ENCODE measurements around the gene ZNF500. TPM values are rescaled to one million over a fixed set of nuclear protein-coding genes. Genes with fewer than 3 reads are reported as not detected.
A peak's percentile ranks its signal among the peaks of the same experiment; 100 is the strongest.

ZNF500 gene
- 10 to 100 TPM in 3 of 8 experiments, 1 to 10 TPM in 5; 7.9 to 17.5 (median 9.0) TPM for total RNA-seq

DNA sequence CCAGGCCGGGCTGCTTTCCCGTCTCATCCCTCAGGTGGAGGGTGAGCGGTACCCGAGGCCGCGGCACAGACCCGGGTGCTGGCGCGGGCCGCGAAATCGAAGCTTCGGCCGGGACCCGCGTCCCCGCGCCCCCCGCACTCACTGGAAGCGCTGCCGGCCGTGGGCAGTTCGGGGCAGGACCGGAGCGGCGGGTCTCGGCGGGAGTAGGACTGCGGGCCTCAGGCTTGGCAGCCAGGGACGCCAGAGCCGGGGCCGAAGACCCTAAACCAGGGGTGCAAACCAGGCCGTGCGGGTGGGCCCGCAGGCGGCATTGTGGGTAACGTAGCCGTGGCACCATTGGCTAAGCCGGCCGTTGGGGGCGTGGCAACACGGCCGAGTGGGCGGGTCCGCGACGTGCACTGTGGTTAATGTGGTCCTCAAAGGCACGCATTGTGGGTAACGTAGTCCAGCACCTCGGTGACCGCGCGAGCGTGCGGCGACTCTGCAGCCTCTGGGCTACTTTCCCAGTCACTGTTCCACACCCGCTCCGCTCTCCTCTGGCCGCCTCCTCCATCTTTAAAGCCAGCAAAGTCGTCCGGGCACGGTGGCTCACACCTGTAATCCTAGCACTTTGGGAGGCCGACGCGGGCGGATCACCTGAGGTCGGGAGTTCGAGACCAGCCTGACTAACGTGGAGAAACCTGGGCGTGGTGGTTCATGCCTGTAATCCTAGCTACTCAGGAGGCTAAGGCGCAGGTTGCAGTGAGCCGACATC lies at the start of gene ZNF500:
ZNF500 (minus strand) TSS at position 288 of the 754 bp plus-strand sequence. CDS start 1,184 bp downstream, outside the sequence.
- Histone ChIP-seq H3K4me1 (replicated peaks in 1 of 2) (peaks cover 7 to 12% of the 10 kb centered on the region in 2 donors), H3K27ac (peak within 1 kb of the TSS; percentile 52 to 81), H3K4me3 (peak within 1 kb of the TSS; percentile 74 to 95 (median 92))
- in situ Hi-C loops (cut with MboI; ENCODE audit: low pct_unique_long_range_greater_than_20kb in 2 of 9, low sequenced_read_pairs in 9 of 9, unreplicated experiment in 9 of 9), result no loop called here
- peak; percentile 84 to 93 (median 91) for ATAC-seq (replicated peaks in 6 of 8)
- 6 to 100% (median 36%) methylated on average over 1 to 25 of the region's 72 CpGs; no CpG with 5 or more reads in 2 of the 10 experiments for WGBS, 10 experiments

DNA sequence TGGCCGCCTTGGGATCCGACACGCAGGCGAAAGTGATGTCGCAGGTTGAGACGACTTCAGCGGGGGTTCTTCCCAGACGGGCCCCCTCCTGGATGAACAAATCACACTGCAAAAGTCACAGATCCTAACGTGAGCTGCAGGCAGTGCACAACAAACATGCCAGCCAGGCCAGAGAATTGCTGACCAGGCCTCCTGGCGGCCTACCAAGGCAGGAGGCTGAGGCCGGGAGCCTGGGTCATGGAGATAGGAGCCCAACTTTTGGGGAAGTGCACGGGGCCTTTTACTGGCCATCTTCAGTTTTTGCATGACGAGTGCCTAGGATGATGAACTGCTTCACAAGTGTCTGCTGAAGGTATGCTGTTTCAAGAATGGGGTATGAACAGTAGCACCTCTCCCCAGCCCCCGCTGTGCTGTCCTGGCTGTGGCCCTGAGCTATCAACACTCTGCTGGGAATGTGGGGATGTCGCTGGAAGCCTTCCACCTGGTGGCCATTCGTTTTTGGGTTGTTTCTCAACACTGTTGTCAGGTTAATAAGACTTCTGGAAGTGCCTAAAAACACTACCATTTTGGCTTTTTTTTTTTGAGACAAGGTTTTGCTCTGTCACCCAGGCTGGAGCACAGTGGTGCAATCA lies 47.7 kb upstream of the ZNF500 start:
- Histone ChIP-seq H3K27ac (no peak overlapping the region), H3K4me1 (replicated peaks in 1 of 2) (no peaks in the 10 kb centered on the region), H3K4me3 (no peak overlapping the region)
- 50 to 100% (median 82%) methylated on average over 1 to 9 of the region's 16 CpGs; no CpG with 5 or more reads in 2 of the 10 experiments for WGBS, 10 experiments
- in situ Hi-C loops (cut with MboI; ENCODE audit: low pct_unique_long_range_greater_than_20kb in 2 of 9, low sequenced_read_pairs in 9 of 9, unreplicated experiment in 9 of 9), result no loop called here
- ATAC-seq (replicated peaks in 6 of 8), result no peak

DNA sequence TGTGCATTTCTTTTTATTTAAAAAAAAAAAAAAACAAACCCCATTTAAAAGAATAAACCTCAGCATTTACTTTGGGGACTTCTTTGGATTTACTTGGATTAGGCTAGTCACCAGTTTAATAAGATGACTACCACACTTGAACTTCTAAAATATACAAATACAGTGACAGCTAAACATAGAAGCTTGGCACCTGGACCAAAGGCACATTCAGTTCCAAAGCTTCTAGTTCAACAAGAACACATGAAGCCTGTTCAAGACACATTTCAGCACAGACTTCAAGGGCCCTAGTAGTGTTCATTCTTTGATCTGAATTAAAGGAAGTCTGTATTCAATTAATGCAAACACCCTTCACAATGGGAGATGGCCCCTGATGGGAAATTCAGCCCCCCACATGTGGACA lies 47.1 kb upstream of the ZNF500 start:
- ATAC-seq (replicated peaks in 6 of 8), result no peak
- in situ Hi-C loops (cut with MboI; ENCODE audit: low pct_unique_long_range_greater_than_20kb in 2 of 9, low sequenced_read_pairs in 9 of 9, unreplicated experiment in 9 of 9), result no loop called here
- H3K27ac ChIP-seq, result no peak overlapping the region
- no peaks in the 10 kb centered on the region for H3K4me1 ChIP-seq (replicated peaks in 1 of 2)
- no peak overlapping the region for H3K4me3 ChIP-seq

DNA sequence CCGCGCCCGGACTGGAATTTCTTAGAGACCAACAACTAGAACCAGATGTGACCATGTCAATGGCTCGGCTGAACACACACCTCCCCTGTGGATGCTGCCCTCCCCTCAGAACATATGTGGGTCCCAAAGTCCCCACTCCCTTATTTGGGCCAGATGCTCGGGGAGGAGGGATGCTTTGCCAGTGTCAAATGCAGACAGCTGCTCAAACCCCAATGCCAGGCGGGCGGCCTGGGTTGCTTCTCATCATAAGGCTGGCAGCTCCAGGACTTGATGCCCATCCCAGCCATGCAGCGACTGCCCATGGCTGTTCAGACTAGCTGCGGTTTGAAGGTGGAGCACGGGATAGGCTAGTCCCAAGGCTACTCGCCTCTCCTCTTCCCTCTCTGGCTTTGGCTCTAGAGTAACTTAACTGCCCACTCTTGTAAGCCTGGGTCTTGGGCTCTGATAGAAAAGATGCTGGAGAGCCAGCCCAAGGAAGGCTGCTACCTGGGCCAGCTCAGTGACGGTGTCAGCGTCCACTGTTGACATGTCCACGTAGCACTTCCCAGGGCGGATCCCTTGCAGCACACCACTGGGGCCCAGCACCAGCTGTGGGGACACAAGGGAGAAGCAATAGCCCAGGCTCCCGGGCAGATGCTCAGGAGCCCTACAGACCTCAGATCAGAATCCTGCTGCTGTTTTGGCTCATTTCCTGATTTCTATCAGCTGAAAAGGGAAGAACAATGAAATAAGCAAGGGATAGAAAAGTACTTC lies 46.5 kb upstream of the ZNF500 start:
- in situ Hi-C loops (cut with MboI; ENCODE audit: low pct_unique_long_range_greater_than_20kb in 2 of 9, low sequenced_read_pairs in 9 of 9, unreplicated experiment in 9 of 9), result no loop called here
- Histone ChIP-seq H3K27ac (no peak overlapping the region), H3K4me1 (replicated peaks in 1 of 2) (no peaks in the 10 kb centered on the region), H3K4me3 (no peak overlapping the region)
- 87 to 100% (median 91%) methylated on average over 1 to 7 of the region's 16 CpGs; no CpG with 5 or more reads in 4 of the 10 experiments for WGBS, 10 experiments
- ATAC-seq (replicated peaks in 6 of 8), result no peak

DNA sequence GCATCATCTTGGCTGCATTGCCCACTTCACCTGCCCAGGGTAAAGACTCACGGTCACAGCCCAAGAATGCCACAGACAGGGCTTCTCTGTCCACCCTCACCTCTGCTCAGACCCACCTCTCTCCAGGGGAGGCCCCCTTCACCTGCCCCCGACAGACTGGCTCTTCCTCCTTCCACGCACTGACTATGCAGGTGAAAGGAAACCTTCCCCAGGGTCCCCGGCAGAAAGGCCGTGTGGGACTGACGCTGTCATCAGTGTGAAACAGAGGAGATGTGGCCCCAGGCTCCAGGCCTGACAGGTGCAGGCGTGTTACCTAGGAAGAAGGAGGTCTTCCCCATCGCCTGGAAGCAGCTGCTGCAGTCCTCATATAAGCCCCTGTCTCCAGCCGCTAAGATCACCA lies 44.8 kb upstream of the ZNF500 start:
- peak in 1 of 8 experiments; percentile 14 for ATAC-seq (replicated peaks in 6 of 8)
- 100% methylated on average over 1 to 2 of the region's 9 CpGs; no CpG with 5 or more reads in 8 of the 10 experiments for WGBS, 10 experiments
- Histone ChIP-seq H3K27ac (no peak overlapping the region), H3K4me3 (no peak overlapping the region), H3K4me1 (replicated peaks in 1 of 2) (no peaks in the 10 kb centered on the region)
- in situ Hi-C loops (cut with MboI; ENCODE audit: low pct_unique_long_range_greater_than_20kb in 2 of 9, low sequenced_read_pairs in 9 of 9, unreplicated experiment in 9 of 9), result no loop called here

DNA sequence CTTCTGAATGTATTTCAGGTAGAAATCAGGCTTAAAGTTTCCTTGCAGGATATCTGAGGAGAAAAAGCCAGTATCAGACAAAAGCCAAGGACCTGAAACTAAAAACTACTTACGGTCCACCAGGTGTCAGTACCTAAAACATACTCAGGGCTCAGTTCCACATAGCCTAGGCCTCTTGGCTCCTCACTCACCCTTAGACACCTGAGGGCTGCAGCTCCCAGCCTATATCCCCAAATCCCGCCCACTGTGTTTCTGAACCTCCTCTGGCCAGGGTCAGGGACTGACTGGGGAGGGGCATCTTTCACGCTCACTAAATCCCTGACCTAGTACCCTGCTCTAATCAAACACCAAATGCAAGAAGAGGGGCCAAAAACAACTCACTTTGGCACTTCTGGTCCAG lies 44.3 kb upstream of the ZNF500 start:
- Histone ChIP-seq H3K4me1 (replicated peaks in 1 of 2) (no peaks in the 10 kb centered on the region), H3K4me3 (no peak overlapping the region), H3K27ac (no peak overlapping the region)
- ATAC-seq (replicated peaks in 6 of 8), result no peak
- WGBS, 10 experiments, result 83 to 100% (median 100%) methylated on average over 1 to 2 of the region's 3 CpGs; no CpG with 5 or more reads in 5 of the 10 experiments
- in situ Hi-C loops (cut with MboI; ENCODE audit: low pct_unique_long_range_greater_than_20kb in 2 of 9, low sequenced_read_pairs in 9 of 9, unreplicated experiment in 9 of 9), result no loop called here

DNA sequence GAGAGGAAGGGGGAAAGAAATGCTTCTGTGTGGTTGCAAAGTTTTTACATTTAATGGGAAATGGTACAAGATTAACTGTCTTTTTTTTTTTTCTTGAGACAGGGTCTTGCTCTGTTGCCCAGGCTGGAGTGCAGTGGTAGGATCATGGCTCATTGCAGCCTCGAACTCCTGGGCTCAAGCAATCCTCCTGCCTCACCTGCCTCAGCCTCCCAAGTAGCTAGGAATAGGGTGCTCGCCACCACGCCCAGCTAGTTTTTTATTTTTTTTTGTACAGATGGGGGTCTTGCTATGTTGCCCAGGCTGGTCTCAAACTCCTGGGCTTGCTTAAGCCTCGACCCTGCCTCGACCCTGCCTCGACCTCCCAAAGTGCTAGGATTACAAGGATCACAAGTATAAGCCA lies 39.3 kb upstream of the ZNF500 start:
- no peak for ATAC-seq (replicated peaks in 6 of 8)
- WGBS, 10 experiments, result 75 to 97% (median 91%) methylated on average over 3 to 6 of the region's 6 CpGs; no CpG with 5 or more reads in 5 of the 10 experiments
- Histone ChIP-seq H3K4me1 (replicated peaks in 1 of 2) (peaks cover 3 to 8% of the 10 kb centered on the region in 2 donors), H3K27ac (no peak overlapping the region), H3K4me3 (no peak overlapping the region)
- in situ Hi-C loops (cut with MboI; ENCODE audit: low pct_unique_long_range_greater_than_20kb in 2 of 9, low sequenced_read_pairs in 9 of 9, unreplicated experiment in 9 of 9), result no loop called here

DNA sequence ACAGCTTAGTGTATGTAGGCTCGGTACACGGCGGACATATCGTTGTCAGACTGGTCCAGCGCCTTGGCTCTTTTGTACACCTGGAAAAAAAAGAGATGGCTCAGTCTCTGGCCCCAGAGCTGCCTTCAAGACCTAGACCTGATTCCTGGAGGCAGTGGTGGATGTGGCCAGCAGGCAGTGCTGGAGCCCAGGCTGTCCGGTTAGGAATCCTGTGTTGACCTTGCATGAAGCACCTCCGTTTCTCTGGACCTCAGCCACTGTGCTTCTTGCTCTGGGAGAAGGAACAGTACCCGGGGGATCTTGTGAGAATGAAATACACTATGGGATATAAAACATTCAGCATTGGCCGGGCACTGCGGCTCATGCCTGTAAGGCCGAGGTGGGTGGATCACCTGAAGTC lies 38.3 kb upstream of the ZNF500 start:
- in situ Hi-C loops (cut with MboI; ENCODE audit: low pct_unique_long_range_greater_than_20kb in 2 of 9, low sequenced_read_pairs in 9 of 9, unreplicated experiment in 9 of 9), result no loop called here
- H3K27ac ChIP-seq, result no peak overlapping the region
- ATAC-seq (replicated peaks in 6 of 8), result no peak
- no peak overlapping the region for H3K4me3 ChIP-seq
- WGBS, 10 experiments, result 89 to 100% (median 94%) methylated on average over 2 to 5 of the region's 11 CpGs; no CpG with 5 or more reads in 4 of the 10 experiments
- peaks cover 9% of the 10 kb centered on the region in 2 donors for H3K4me1 ChIP-seq (replicated peaks in 1 of 2)

DNA sequence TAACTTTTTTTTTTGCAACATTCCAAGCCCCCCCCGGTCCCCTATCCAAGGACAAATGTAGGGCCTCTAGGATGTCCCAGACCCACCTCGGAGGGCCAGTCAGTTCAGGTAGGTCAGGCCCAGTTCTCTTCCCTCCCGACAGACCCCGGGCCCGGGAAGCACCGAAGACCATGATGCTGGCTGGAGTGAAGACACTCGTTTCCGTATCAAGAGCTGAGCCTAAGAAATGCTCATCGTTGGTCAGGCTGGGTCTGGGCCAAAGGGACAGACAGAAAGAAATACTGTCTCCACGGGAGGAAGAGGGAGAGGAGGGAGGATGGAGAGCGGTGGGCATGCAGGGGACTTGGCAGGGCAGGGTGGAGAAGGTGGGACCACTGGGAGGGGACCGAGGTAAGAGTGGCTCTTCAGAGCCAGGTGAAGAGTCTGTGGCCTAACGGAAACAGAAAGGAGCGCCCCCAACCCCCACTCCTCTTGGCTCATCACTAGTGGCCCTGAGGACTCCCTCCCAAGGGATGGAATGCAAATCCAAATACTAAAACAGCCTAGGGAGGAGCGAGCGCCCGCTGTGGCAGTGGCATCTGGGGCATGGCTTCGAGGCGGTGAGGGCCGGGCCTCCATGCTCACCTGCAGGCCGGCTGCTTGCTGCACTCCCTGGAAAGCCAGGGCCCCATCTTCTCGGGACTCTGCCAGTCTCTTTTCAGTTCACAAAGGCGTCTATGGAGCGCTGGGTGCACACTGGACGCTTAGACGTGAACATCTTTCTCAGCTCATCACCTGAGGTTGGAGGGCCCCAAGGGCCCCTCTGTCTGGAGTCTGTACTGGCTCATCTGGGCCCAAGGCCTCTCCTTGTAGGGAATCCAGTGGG lies 37.2 kb upstream of the ZNF500 start:
- Histone ChIP-seq H3K4me1 (replicated peaks in 1 of 2) (peaks cover 9% of the 10 kb centered on the region in 2 donors), H3K27ac (no peak overlapping the region), H3K4me3 (no peak overlapping the region)
- no peak for ATAC-seq (replicated peaks in 6 of 8)
- in situ Hi-C loops (cut with MboI; ENCODE audit: low pct_unique_long_range_greater_than_20kb in 2 of 9, low sequenced_read_pairs in 9 of 9, unreplicated experiment in 9 of 9), result no loop called here
- 60 to 84% (median 78%) methylated on average over 1 to 15 of the region's 26 CpGs; no CpG with 5 or more reads in 6 of the 10 experiments for WGBS, 10 experiments

DNA sequence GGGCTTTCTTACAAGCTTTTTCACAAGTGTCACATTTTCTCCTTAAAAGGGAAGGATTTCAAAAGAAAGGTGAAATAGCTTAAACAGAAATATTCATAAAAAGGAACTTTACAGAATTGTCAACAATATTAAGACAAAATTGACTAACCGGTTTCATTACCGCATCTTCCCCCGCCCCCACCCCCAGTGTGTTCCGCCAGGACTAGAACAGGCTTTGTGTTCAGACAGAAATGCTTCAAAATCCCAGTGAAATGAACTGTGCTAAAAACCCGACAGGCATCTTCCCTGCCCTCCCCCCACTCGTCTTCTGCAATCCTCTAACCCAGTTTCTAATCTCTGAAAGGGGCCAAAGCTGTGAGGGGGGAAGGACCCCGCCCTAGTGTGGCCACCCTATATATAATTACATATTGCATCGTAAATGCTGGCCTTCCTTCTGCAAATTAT lies 36.5 kb upstream of the ZNF500 start:
- no peak for ATAC-seq (replicated peaks in 6 of 8)
- peaks cover 9% of the 10 kb centered on the region in 2 donors for H3K4me1 ChIP-seq (replicated peaks in 1 of 2)
- 0 to 60% (median 30%) methylated on average over 1 to 7 of the region's 8 CpGs; no CpG with 5 or more reads in 3 of the 10 experiments for WGBS, 10 experiments
- peak overlapping the region; percentile 58 to 88 (median 70) for H3K4me3 ChIP-seq
- in situ Hi-C loops (cut with MboI; ENCODE audit: low pct_unique_long_range_greater_than_20kb in 2 of 9, low sequenced_read_pairs in 9 of 9, unreplicated experiment in 9 of 9), result no loop called here
- peak overlapping the region; percentile 89 to 94 for H3K27ac ChIP-seq

DNA sequence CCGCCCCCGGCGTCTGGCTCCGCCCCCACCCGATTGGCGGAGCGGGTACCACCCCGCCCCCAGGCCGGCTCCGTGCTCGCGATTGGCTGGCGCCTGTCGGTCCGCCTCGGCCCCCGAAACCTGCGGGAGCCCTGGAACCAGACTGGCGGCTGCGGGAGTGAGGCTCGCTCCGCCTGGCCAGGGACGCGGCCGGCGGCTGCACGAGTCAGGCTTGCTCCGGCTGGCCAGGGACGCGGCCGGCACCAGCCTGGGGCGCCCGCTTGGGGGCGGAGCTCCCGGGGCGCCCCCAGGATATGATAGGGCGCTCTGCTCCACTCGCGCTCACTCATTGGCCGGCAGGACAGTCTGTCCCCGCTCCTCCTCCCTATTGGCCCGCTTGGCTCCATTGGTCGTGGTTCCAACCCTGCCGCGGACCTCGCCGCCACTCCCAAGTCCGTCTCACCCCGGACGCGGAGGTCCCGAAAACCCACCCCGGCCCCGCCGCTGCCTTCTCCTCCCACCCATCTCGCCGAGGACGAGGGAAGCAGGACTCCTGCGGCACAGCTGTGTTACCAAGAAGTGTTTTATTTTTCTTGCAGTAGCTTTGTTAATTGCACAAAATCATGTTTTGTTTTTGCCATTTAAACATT lies 35.8 kb upstream of the ZNF500 start:
- Histone ChIP-seq H3K27ac (peak overlapping the region; percentile 89 to 94), H3K4me1 (replicated peaks in 1 of 2) (peaks cover 9% of the 10 kb centered on the region in 2 donors), H3K4me3 (peak overlapping the region; percentile 58 to 88 (median 70))
- peak; percentile 85 to 93 (median 92) for ATAC-seq (replicated peaks in 6 of 8)
- in situ Hi-C loops (cut with MboI; ENCODE audit: low pct_unique_long_range_greater_than_20kb in 2 of 9, low sequenced_read_pairs in 9 of 9, unreplicated experiment in 9 of 9), result no loop called here
- 0 to 3% (median 0%) methylated on average over 1 to 6 of the region's 59 CpGs; no CpG with 5 or more reads in 6 of the 10 experiments for WGBS, 10 experiments

All from motor neuron (in vitro differentiated cells).